ENCODE measurements around the gene PDE8B.

PDE8B gene

GRCh38 chr5:77394064-77394715 is 183.7 kb downstream of the PDE8B start:
- TF ChIP-seq, protein P1, sequence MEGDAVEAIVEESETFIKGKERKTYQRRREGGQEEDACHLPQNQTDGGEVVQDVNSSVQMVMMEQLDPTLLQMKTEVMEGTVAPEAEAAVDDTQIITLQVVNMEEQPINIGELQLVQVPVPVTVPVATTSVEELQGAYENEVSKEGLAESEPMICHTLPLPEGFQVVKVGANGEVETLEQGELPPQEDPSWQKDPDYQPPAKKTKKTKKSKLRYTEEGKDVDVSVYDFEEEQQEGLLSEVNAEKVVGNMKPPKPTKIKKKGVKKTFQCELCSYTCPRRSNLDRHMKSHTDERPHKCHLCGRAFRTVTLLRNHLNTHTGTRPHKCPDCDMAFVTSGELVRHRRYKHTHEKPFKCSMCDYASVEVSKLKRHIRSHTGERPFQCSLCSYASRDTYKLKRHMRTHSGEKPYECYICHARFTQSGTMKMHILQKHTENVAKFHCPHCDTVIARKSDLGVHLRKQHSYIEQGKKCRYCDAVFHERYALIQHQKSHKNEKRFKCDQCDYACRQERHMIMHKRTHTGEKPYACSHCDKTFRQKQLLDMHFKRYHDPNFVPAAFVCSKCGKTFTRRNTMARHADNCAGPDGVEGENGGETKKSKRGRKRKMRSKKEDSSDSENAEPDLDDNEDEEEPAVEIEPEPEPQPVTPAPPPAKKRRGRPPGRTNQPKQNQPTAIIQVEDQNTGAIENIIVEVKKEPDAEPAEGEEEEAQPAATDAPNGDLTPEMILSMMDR (IDR thresholded peaks at IDR 0.05), result no peak

GRCh38 chr5:77396017-77396416 is 185.5 kb downstream of the PDE8B start:
- TF ChIP-seq, protein P1 (IDR thresholded peaks at IDR 0.05), result no peak

GRCh38 chr5:77397686-77398292 is 187.3 kb downstream of the PDE8B start:
- TF ChIP-seq, protein P1 (IDR thresholded peaks at IDR 0.05), result no peak

DNA sequence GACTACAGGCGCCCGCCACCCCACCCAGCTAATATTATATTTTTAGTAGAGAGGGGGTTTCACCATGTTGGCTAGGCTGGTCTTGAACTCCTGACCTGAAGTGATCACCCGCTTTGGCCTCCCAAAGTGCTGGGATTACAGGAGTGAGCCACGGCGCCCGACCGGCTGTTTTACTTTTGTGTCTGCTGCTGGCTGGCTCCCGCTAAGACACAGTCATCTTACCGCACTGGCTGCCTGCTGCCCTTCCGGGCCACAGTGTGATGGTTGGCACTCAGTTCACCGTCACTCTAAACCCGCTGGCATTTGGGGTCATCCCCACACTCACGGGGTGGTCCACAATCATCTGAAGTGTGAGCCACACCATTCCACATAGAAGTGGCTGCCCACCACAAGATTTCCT is 188.0 kb downstream of the PDE8B start:
- TF ChIP-seq, protein P1 (IDR thresholded peaks at IDR 0.05), result no peak

- TF ChIP-seq, protein P1 (IDR thresholded peaks at IDR 0.05), result no peak
These were observed 188.4 kb downstream of the PDE8B start for GRCh38 chr5:77398896-77399295.

GRCh38 chr5:77400645-77401044 is 190.2 kb downstream of the PDE8B start:
- TF ChIP-seq, protein P1 (IDR thresholded peaks at IDR 0.05), result no peak

DNA sequence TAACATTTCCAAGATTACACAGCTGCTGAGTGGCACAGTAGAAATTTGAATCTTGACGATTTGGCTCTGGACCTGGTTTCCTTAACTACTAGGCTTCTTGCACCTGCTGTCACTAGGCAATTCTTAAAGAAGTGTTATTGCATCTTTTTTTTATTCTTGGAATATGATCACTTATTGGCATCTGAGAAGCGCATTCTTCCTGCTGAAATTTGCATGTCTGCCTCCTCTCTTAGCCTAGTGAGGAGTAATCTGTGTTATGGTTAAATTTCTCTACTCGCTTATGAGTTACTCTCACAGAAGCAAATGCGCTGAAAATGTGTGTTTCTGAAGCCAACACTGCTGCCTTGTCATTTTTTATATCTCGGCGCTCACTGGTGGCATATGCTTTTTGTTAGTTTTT is 192.3 kb downstream of the PDE8B start:
- TF ChIP-seq, protein P1 (IDR thresholded peaks at IDR 0.05), result no peak

All from LNCAP (cell line).